ENCODE data around the gene GPR39.

Gene GPR39

DNA sequence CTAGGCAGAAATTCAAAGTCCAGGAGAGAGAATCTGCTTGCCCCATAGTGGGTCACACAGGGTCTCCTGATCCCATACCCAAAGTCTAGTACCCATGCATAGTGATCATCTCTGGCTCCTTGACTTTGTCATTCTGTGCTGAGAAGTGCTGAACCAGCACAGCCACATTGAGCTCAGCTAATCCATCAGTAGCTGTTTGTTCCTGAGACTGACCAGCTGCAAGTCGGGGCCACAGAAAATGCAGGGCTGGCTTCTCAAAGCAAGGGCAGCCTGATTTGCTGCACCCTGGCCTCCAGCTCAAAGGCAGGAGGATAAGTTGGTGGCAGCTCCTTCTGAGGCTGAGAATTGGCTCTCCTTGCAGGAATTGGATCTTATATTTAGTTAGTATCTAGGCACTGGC lies 181.2 kb downstream of the GPR39 start:
- no peak for DNase-seq

DNA sequence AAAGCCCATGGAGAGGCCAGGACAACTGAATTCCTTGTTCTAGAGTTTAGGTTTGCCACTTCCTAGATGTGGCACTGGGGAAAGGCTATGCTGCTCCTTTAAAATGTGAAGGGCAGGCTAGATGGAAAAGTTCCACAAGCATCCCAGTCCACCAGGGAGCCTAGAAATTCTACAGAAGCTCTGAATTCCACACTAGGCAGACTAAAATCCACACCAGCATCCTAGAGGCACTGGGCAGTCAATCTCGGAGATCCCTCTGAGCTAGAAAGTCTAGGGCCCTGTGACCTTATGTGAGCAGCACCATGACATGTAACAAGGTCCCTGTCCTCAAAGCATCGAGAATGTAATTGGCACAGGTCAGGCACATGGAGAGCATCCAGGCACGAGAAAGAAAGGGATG lies 181.9 kb downstream of the GPR39 start:
- no peak for DNase-seq

GRCh38 chr2:132599556-132599955 lies 183.0 kb downstream of the GPR39 start:
- DNase-seq = no peak

DNA sequence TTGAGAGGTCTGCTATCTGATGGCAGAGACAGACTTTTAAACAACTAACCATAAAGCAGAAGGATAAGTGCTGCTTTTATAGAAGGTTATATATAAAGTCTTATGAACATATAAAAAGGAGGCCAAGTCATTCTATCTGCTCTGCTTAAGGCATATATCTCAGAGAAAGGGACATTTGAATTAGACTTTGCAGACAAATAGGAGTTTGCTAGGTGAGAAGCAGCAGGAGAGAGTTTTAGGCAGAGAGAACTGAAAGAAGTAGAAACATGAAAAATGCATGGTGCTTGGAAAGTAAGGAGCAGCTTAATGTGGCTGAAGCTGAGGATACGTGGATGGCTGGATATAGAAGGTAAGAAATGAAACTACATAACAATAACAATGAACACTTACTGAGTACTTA lies 188.0 kb downstream of the GPR39 start:
- DNase-seq = no peak

- no peak for DNase-seq
Observed at GRCh38 chr2:132605236-132606180, 188.9 kb downstream of the GPR39 start.

DNA sequence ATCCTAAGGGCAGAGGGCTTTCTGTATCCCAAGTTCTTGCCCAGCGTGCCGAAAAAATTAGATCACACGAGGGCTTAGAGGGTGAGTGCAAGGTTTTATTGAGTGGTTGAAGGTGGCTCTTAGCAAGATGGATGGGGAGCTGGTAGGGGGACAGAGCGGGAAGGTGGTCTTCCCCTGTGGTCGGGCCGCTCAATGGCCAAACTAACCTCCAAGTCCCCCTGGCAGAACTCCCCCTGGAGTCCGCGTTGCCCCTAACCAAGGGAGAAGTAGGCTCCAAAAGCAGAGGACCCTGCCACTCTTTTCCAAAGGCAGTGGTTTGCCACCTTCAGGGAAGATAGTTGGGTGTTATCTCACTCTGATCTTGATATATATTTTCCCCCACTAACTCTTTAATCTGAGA lies 190.0 kb downstream of the GPR39 start:
- no peak for DNase-seq

DNA sequence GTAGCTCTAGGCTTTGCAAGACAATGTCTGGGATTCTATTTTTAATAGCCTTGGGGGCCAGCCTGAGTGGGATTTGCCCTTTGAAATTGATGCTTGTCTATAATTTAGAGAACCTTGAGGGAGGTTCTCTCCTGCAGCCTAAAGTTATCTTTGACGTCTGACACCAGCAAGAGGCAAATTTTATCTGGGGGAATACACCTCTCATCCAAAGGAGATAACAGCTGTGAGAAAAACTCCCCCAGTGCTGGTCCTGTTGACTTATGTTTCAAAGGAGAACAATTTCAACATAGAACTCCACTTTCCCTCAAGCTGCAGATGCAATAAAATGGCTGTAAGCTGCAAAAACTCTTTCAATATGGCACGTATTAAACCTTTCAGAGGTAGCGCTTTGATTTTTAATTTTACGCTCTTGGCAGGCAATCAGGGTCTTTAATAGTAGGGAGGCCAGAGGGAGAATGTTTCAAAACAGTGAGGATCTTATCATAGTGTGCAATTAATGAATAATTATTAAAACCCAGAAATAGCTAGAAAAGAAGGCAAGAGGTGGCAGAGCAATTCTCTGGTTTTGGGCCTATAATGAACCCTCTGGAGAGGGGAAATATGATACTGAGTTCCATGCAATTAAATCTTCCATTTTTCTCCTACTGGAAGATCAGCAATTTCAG lies 191.0 kb downstream of the GPR39 start:
- DNase-seq = no peak

DNA sequence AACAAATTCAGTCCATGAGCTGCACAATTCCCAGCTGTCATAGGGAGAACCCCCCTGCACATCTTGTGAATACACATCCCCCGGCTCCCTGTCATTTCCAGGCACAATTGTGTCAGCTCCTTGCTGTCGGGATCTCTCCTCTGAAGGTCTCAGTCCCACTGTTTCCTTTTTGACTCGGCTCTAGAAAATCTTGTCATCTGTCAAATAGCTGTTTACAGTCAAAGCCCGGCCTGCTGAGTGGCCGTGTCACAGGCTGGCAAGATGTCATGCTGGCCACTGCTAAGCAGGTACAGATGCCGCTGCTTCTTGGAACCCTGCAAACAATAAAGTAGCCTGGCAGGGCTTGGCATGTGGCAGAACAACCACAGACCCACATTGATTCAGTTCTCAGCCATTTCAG lies 191.7 kb downstream of the GPR39 start:
- DNase-seq = no peak

GRCh38 chr2:132609101-132609890 lies 192.7 kb downstream of the GPR39 start:
- DNase-seq = no peak

DNA sequence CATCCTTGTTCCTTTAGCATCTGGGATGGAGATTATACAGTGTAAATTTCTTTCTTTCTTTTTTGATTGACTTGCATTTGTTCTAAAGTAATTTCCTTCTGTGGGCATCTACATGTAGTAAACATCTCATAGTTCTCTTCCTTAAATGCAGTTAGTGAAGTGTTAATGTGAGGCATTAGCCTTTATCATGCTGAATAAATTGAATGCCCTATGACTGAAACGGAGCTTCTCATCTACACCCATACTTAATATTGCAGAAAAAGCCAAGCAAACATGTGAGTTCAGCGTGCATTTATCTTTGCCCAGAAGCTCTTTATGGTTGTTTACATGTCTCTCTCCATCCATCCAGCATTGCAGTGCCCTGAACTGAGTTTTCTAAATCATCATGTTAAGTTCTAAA lies 195.1 kb downstream of the GPR39 start:
- no peak for DNase-seq

GRCh38 chr2:132615329-132616085 lies 198.9 kb downstream of the GPR39 start:
- no peak for DNase-seq

- DNase-seq = no peak
Observed at GRCh38 chr2:132617989-132618388, 201.4 kb downstream of the GPR39 start.

DNA sequence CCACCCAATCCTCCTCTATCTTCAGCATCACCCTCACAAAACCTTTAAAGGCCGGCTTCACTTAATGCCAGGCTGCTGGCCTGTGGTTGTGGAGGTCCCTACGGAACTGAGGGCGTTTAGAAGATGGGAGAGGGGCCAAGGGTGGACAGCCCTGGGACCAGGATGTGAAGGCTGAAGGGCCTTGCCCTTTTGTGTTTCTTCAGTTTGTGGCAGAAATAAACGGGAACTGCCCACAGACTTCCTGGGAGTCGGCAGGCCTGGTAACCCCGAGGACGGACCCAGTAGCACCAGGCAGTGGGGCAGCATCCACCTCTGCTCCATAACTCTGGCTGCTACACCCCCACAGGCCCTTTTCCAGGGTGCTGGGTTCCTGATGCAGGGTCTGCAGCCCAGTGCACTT lies 202.1 kb downstream of the GPR39 start:
- DNase-seq = no peak

DNA sequence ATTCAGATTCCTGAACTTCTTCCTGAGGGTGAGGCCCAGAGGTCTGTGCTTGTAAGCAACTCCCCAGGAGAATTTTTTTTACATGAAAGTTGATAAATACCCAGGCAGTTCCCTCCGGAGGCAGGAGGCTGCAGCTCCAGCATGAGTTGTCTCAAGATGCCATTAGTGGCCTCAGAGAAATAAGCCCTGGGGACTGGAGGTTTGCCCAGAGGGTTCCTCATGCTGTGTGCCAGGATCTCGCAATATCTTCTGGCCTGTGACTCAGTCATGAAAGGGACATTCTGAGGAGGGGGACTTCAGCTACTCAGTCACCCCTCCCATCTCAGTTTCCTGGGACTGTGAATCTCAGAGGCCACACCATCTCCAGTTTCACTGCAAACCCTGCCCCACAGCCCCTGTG lies 203.5 kb downstream of the GPR39 start:
- DNase-seq = peak in 2 of 58 donors; percentile 6 to 17

- DNase-seq = no peak
Observed at GRCh38 chr2:132621131-132621875, 204.7 kb downstream of the GPR39 start.

DNA sequence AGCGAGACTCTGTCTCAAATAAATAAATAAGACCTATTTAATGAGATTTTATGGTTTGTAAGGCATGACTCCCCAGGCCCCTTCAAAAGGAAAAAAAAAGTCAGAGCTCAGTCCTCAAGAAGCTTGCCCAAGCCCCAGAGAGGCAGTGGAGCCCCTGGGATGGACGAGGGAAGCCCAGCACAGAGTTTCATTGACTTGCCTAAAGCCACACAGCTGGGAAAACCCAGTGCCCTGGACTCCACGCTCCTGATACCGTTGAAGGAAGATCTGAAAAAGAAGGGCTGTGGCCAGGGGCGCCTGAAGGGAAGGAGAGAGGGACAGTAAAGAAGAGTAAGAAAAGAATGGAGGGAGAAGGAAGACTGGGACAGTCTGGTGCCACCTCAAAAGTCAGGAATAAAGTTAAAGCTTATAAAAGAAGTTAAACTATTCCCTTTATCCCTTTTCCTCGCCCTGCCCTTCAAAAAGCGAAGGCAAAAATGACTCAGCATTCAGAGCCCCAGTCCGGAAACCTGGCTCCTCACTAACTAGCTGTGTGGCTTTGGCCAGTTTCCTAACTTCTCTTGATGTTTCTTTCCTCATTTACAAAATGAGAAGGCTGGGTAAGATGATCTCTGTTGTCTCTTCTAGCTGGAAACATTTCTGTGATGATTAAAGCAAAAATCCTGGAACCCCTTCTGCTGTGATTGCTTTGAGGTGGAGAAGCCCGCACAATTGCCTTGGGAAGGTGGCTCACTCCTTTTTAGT lies 206.7 kb downstream of the GPR39 start:
- DNase-seq = no peak

DNA sequence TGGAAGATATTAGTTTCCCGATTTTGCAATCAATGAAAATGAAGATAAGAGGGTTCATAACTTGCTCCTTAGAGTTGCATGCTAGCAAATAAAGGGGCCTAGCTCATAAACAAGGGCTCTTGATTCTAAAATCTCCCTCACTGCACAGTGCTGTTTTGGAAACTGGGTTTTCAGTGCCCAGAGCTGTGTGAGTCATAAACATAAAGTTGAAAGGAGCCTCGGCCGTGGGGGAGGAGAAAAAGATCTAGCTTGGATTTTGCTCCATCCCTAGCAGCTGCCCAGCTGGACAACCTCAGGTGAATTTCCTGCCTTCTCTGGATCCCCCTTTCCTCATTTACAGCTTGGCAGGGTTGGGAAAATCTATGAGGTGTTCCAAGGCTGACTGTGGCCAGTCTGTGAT lies 210.9 kb downstream of the GPR39 start:
- DNase-seq = no peak

GRCh38 chr2:132632000-132632649 lies 215.5 kb downstream of the GPR39 start:
- DNase-seq = peak in 41 of 58 donors; percentile 5 to 79 (median 32)

DNA sequence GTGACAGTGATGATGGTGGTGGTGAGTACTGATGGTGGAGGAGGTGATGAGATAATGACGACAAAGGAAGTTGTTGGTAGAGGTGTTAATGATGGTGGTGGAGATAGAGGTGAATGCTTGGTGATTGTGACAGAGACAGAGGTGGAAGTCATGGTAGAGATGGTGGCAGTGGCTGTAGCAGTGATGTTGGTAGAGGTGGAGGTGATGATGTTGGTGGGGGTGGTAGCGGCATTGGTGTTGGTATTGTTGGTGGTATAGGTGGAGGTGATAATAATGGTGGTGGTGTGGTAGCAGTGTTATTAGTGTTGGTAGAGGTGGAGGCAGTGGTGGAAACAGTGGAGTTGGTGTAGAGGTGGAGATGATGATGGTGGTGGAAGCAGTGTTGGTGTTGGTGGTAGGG lies 217.0 kb downstream of the GPR39 start:
- DNase-seq = no peak

Measured in anterior cingulate cortex (tissue), 58 donors.